T-helper 2 cell treated with Interferon-gamma antibody and Interleukin-4, amounts not matched to agents 100 ng/mL and 5 ng/mL, for 36 hours (primary cell): ENCODE results near the gene PCDHGA8. TPM values are rescaled to one million over a fixed set of nuclear protein-coding genes. Genes with fewer than 3 reads are reported as not detected.
"Not testable (repeated sequence)": the region's sequence is repeated elsewhere in the genome, so short reads cannot be mapped to it uniquely, and the experiment has no call there.

Experiments used
- intact Hi-C: fragments of 100-400 bp; cut with micrococcal nuclease; formaldehyde crosslinking; loops from one replicate; pipeline ENCODE4 v1.15.1; 2023
- total RNA-seq: library from RNA; stranded (reverse); gene quantifications from 2 replicates; pipeline ENCODE4 v1.2.3, GENCODE V29; 2022

Gene PCDHGA8
- total RNA-seq, 1 donor from 2014 or later = 0.18 TPM

GRCh38 chr5:141430332-141431113 is 38.1 kb downstream of the PCDHGA8 start, which contains the start of gene PCDHGA12:
PCDHGA12 (plus strand) TSS chr5:141430507; CDS start chr5:141430760, 253 bp downstream.
- intact Hi-C loops = no loop called here

- intact Hi-C loops = no loop called here
Measured at GRCh38 chr5:141431286-141431685, 38.9 kb downstream of the PCDHGA8 start.

GRCh38 chr5:141432308-141432707 is 39.9 kb downstream of the PCDHGA8 start:
- intact Hi-C loops = not testable (repeated sequence)

GRCh38 chr5:141432726-141433125 is 40.3 kb downstream of the PCDHGA8 start:
- intact Hi-C loops = not testable (repeated sequence)

GRCh38 chr5:141434006-141434405 is 41.6 kb downstream of the PCDHGA8 start:
- intact Hi-C loops = no loop called here

- intact Hi-C loops = no loop called here
Measured at GRCh38 chr5:141437221-141437620, 44.8 kb downstream of the PCDHGA8 start.

- intact Hi-C loops = no loop called here
Measured at GRCh38 chr5:141439411-141440141, 47.1 kb downstream of the PCDHGA8 start.

- intact Hi-C loops = no loop called here
Measured at GRCh38 chr5:141440341-141440740, 47.9 kb downstream of the PCDHGA8 start.

- intact Hi-C loops = no loop called here
Measured at GRCh38 chr5:141441571-141442170, 49.2 kb downstream of the PCDHGA8 start.

Other genes starting within 250 kb of the PCDHGA8 start
- not detected in 2 replicates for gene PCDHB6, start 242.6 kb upstream of the PCDHGA8 start, total RNA-seq
- not detected in 2 replicates for gene PCDHB7, start 220.0 kb upstream of the PCDHGA8 start, total RNA-seq
- not detected in 2 replicates for gene PCDHB8, start 214.8 kb upstream of the PCDHGA8 start, total RNA-seq
- gene PCDHB16, start 210.2 kb upstream of the PCDHGA8 start, total RNA-seq = not detected in 2 replicates
- not detected in 2 replicates for gene PCDHB9, start 205.5 kb upstream of the PCDHGA8 start, total RNA-seq
- not detected in 2 replicates for gene PCDHB10, start 200.3 kb upstream of the PCDHGA8 start, total RNA-seq
- gene PCDHB11, start 193.0 kb upstream of the PCDHGA8 start, total RNA-seq = not detected in 2 replicates
- gene PCDHB12, start 183.9 kb upstream of the PCDHGA8 start, total RNA-seq = not detected in 2 replicates
- gene PCDHB13, start 178.7 kb upstream of the PCDHGA8 start, total RNA-seq = not detected in 2 replicates
- gene PCDHB14, start 169.3 kb upstream of the PCDHGA8 start, total RNA-seq = not detected in 2 replicates
- not detected in 2 replicates for gene PCDHB15, start 147.2 kb upstream of the PCDHGA8 start, total RNA-seq
- 0.25 and 0.59 TPM in 2 replicates for gene SLC25A2, start 88.6 kb upstream of the PCDHGA8 start, total RNA-seq
- gene TAF7, start 71.8 kb upstream of the PCDHGA8 start, total RNA-seq = 60.8 and 64.9 TPM in 2 replicates
- gene PCDHGA1, start 62.1 kb upstream of the PCDHGA8 start, total RNA-seq = 0.09 TPM in 2 replicates
- gene PCDHGA2, start 53.9 kb upstream of the PCDHGA8 start, total RNA-seq = 0.14 and 0.23 TPM in 2 replicates
- gene PCDHGA3, start 48.8 kb upstream of the PCDHGA8 start, total RNA-seq = 0.23 and 0.34 TPM in 2 replicates
- gene PCDHGB1, start 42.5 kb upstream of the PCDHGA8 start, total RNA-seq = 0.18 and 0.20 TPM in 2 replicates
- gene PCDHGA4, start 37.6 kb upstream of the PCDHGA8 start, total RNA-seq = 0.43 and 0.45 TPM in 2 replicates
- 0.93 and 1.0 TPM in 2 replicates for gene PCDHGB2, start 32.6 kb upstream of the PCDHGA8 start, total RNA-seq
- 0.41 and 0.55 TPM in 2 replicates for gene PCDHGA5, start 28.5 kb upstream of the PCDHGA8 start, total RNA-seq
- 0.59 and 0.93 TPM in 2 replicates for gene PCDHGB3, start 22.4 kb upstream of the PCDHGA8 start, total RNA-seq
- gene PCDHGA6, start 18.7 kb upstream of the PCDHGA8 start, total RNA-seq = 0.57 and 0.70 TPM in 2 replicates
- 0.30 TPM in 2 replicates for gene PCDHGA7, start 9.9 kb upstream of the PCDHGA8 start, total RNA-seq
- 0.18 and 0.23 TPM in 2 replicates for gene PCDHGB4, start 4.9 kb upstream of the PCDHGA8 start, total RNA-seq
- gene PCDHGB5, start 5.3 kb downstream of the PCDHGA8 start, total RNA-seq = 0.55 and 0.61 TPM in 2 replicates
- gene PCDHGA9, start 10.1 kb downstream of the PCDHGA8 start, total RNA-seq = 0.25 and 0.34 TPM in 2 replicates
- 0.25 and 0.41 TPM in 2 replicates for gene PCDHGB6, start 15.4 kb downstream of the PCDHGA8 start, total RNA-seq
- gene PCDHGA10, start 20.4 kb downstream of the PCDHGA8 start, total RNA-seq = 0.34 and 0.41 TPM in 2 replicates
- gene PCDHGB7, start 25.0 kb downstream of the PCDHGA8 start, total RNA-seq = 0.20 and 0.39 TPM in 2 replicates
- 0.11 and 0.25 TPM in 2 replicates for gene PCDHGA11, start 28.4 kb downstream of the PCDHGA8 start, total RNA-seq
- gene PCDHGA12, start 37.9 kb downstream of the PCDHGA8 start, total RNA-seq = 0.16 and 0.18 TPM in 2 replicates
- 0.07 and 0.18 TPM in 2 replicates for gene PCDHGC3, start 83.3 kb downstream of the PCDHGA8 start, total RNA-seq
- 0.05 TPM in 1 of 2 replicates, not detected in the other for gene PCDHGC4, start 92.4 kb downstream of the PCDHGA8 start, total RNA-seq
- gene PCDHGC5, start 96.4 kb downstream of the PCDHGA8 start, total RNA-seq = not detected in 2 replicates
- 289 and 299 TPM in 2 replicates for gene DIAPH1, start 226.4 kb downstream of the PCDHGA8 start, total RNA-seq
- gene HDAC3, start 244.2 kb downstream of the PCDHGA8 start, total RNA-seq = 80.8 and 85.3 TPM in 2 replicates
- gene RELL2, start 244.4 kb downstream of the PCDHGA8 start, total RNA-seq = 20.1 and 21.1 TPM in 2 replicates